ENCODE results near the gene SYT8.

- TF ChIP-seq, protein P1, sequence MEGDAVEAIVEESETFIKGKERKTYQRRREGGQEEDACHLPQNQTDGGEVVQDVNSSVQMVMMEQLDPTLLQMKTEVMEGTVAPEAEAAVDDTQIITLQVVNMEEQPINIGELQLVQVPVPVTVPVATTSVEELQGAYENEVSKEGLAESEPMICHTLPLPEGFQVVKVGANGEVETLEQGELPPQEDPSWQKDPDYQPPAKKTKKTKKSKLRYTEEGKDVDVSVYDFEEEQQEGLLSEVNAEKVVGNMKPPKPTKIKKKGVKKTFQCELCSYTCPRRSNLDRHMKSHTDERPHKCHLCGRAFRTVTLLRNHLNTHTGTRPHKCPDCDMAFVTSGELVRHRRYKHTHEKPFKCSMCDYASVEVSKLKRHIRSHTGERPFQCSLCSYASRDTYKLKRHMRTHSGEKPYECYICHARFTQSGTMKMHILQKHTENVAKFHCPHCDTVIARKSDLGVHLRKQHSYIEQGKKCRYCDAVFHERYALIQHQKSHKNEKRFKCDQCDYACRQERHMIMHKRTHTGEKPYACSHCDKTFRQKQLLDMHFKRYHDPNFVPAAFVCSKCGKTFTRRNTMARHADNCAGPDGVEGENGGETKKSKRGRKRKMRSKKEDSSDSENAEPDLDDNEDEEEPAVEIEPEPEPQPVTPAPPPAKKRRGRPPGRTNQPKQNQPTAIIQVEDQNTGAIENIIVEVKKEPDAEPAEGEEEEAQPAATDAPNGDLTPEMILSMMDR (tag by site-specific recombination; IDR thresholded peaks at IDR 0.05), result peak; percentile 82
- TF ChIP-seq KLF8 (tag by site-specific recombination; IDR thresholded peaks at IDR 0.05) (0 out of 2 replicates have a peak, but pooled peaks have one; percentile 22), ZNF394 (tag by site-specific recombination; IDR thresholded peaks at IDR 0.05; ENCODE audit: borderline replicate concordance) (no peak), ZNF521 (tag by site-specific recombination; IDR thresholded peaks at IDR 0.05) (no peak), ZNF24 (tag by site-specific recombination; IDR thresholded peaks at IDR 0.05) (no peak), GLI4 (tag by site-specific recombination; IDR thresholded peaks at IDR 0.05) (no peak), PATZ1 (tag by site-specific recombination; IDR thresholded peaks at IDR 0.05) (peak; percentile 46; the same call in 1 of the 2 replicates), ZNF148 (tag by site-specific recombination; IDR thresholded peaks at IDR 0.05; ENCODE audit: borderline replicate concordance) (no peak), ZFP41 (tag by site-specific recombination; IDR thresholded peaks at IDR 0.05; ENCODE audit: borderline replicate concordance) (no peak), ZNF302 (tag by site-specific recombination; IDR thresholded peaks at IDR 0.05; ENCODE audit: low read depth) (no peak), KLF10 (tag by site-specific recombination; IDR thresholded peaks at IDR 0.05) (no peak)
- TF ChIP-seq, protein P2, sequence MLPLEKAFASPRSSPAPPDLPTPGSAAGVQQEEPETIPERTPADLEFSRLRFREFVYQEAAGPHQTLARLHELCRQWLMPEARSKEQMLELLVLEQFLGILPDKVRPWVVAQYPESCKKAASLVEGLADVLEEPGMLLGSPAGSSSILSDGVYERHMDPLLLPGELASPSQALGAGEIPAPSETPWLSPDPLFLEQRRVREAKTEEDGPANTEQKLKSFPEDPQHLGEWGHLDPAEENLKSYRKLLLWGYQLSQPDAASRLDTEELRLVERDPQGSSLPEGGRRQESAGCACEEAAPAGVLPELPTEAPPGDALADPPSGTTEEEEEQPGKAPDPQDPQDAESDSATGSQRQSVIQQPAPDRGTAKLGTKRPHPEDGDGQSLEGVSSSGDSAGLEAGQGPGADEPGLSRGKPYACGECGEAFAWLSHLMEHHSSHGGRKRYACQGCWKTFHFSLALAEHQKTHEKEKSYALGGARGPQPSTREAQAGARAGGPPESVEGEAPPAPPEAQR (tag by site-specific recombination; IDR thresholded peaks at IDR 0.05), result no peak
Observed at GRCh38 chr11:1882265-1883238, 47.8 kb downstream of the SYT8 start.

Measured in HEK293 (cell line).